Gastroesophageal sphincter (tissue), 3 donors: ENCODE measurements around the gene LAMA4.

ENCODE experiments used
- CTCF ChIP-seq, 4 experiments: fragments of 200-600 bp in 2 of 4; fragments of 450-650 bp in 2 of 4; sonication (generic) in 1 of 4; IDR thresholded peaks; one replicate each; pipeline ENCODE4 v1.5.1; 2017 to 2019; ENCODE audit warnings: antibody characterized with exemption in 4 of 4, mild to moderate bottlenecking in 2 of 4, moderate library complexity in 2 of 4
- EP300 ChIP-seq: sonication (generic); formaldehyde crosslinking; IDR thresholded peaks from one replicate; pipeline ENCODE4 v1.6.1; 2017; ENCODE audit warnings: antibody characterized with exemption, mild to moderate bottlenecking

GRCh38 chr6:112286500-112287144 is 32.3 kb upstream of the LAMA4 start:
- TF ChIP-seq CTCF (IDR thresholded peaks at IDR 0.05) (no peak), EP300 (no peak)
